Fibroblast of villous mesenchyme (primary cell): ENCODE data around the gene CH25H. TPM values are rescaled to one million over a fixed set of nuclear protein-coding genes. Genes with fewer than 3 reads are reported as not detected.

Experiments used
- DNase-seq: peaks from one replicate; pipeline ENCODE4 v3.0.0-alpha.2; 2010; ENCODE audit warnings: low read depth
- H3K4me3 ChIP-seq: 2 replicates; pipeline ENCODE4 v1.5.1; 2011; ENCODE audit warnings: low read depth, mild to moderate bottlenecking, low read length
- total RNA-seq: library from RNA; depleted of rRNA; stranded (reverse); fragments of >200 nt; gene quantifications from 2 replicates; pipeline ENCODE4 v1.2.3, GENCODE V29; 2012
- TF ChIP-seq, protein P1 (sequence below): IDR thresholded peaks from 2 replicates; pipeline ENCODE4 v1.5.1; 2012; ENCODE audit warnings: low read depth, mild to moderate bottlenecking, low read length; ENCODE audit not compliant: insufficient read depth

Gene CH25H
- total RNA-seq, 1 donor = under 0.01 TPM

GRCh38 chr10:89165923-89166322 lies 41.2 kb downstream of the CH25H start:
- TF ChIP-seq, protein P1, sequence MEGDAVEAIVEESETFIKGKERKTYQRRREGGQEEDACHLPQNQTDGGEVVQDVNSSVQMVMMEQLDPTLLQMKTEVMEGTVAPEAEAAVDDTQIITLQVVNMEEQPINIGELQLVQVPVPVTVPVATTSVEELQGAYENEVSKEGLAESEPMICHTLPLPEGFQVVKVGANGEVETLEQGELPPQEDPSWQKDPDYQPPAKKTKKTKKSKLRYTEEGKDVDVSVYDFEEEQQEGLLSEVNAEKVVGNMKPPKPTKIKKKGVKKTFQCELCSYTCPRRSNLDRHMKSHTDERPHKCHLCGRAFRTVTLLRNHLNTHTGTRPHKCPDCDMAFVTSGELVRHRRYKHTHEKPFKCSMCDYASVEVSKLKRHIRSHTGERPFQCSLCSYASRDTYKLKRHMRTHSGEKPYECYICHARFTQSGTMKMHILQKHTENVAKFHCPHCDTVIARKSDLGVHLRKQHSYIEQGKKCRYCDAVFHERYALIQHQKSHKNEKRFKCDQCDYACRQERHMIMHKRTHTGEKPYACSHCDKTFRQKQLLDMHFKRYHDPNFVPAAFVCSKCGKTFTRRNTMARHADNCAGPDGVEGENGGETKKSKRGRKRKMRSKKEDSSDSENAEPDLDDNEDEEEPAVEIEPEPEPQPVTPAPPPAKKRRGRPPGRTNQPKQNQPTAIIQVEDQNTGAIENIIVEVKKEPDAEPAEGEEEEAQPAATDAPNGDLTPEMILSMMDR = no peak
- DNase-seq = peak; percentile 74
- H3K4me3 ChIP-seq = no peak overlapping the region

DNA sequence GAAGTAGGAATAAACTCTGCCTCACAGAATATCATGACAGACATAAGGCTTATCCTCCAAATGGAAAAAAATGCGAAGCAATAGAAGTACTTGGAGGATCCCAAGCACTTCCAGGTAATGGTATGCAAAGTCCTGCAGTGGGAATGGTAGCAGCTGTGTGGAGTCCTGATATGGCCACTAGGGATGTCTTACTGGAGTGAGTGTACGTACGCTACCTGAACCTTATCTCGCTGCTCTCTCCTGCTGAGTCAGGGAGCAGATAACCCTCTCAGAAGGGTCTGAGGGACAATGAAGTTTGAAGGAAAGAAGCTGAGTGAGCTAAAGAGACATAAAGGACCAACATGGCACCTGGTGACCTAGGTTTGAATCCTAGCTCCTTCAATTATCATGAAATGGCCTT lies 42.2 kb downstream of the CH25H start:
- no peak overlapping the region for H3K4me3 ChIP-seq
- TF ChIP-seq, protein P1 = no peak
- no peak for DNase-seq

DNA sequence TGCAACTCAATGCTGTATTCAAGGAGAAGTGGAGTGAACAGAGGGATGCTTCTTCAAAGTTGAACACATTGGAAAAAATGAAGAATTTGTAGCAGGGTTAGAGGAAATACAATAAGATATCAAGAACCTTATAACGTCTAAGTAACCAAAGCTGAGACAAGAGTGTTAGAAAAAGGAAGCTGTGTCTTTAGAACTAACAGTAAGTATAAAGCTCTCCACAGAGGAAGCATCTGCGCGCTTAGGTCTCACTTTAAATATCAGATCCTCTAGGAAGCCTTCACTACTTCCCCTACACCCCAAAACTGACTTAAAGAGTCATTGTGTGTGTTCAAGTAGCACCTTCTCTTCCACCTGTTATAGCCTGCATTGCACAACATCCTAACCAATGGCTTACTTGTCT lies 43.0 kb downstream of the CH25H start:
- no peak overlapping the region for H3K4me3 ChIP-seq
- TF ChIP-seq, protein P1 = no peak
- no peak for DNase-seq

DNA sequence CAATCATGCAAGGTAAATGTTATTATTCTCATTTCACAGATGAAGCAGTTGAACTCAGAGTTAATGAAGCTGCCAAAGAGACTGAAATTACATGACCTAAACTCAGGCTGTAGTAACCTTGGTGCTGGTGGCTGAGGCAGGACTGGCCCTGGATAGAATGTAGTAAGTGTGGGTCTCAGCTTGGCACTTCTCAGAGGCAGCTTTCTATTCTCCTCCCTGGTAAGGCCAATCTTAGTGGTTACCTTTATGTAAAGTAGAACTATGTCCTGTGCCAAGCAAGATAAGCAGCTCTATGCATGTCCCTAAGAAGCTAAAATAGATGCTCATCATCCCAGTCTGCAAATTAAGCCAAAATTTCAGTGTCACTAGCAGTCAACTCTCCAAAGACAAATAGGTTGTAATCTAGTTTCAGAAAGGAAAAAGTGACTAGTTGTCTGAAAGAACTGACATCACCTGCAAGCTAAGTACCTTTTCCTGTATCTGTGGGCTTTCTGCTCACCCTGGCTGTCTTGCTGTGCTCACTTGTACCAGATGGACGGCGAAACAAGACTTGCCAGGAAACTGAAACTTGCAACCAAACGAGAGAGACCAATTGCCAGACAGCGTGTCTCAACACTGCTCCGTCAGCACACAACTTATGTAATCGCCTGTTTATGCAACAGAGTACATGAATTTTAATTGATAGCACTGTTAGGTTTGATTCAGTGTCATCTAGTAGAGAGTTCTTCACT lies 43.7 kb downstream of the CH25H start:
- TF ChIP-seq, protein P1 = no peak
- DNase-seq = peak; percentile 67
- H3K4me3 ChIP-seq = no peak overlapping the region

DNA sequence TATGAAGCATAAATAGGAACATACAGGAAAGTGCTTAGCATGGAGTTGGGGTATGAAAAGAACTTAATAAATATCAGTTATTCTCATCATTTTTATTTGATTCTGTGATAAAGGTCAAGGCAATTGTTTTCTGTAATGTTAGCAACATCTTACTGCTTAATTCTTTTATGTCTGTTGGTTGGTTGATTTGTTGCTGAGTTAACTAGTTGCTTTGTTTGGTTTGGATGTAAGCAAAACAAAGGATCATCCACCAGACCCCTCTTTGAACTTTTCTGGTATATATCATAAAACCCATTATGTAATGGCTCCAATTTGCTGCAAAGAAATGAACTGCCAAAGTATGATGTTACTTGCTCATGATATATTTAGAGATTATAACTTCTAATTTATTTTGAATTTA lies 44.5 kb downstream of the CH25H start:
- DNase-seq = no peak
- TF ChIP-seq, protein P1 = no peak

DNA sequence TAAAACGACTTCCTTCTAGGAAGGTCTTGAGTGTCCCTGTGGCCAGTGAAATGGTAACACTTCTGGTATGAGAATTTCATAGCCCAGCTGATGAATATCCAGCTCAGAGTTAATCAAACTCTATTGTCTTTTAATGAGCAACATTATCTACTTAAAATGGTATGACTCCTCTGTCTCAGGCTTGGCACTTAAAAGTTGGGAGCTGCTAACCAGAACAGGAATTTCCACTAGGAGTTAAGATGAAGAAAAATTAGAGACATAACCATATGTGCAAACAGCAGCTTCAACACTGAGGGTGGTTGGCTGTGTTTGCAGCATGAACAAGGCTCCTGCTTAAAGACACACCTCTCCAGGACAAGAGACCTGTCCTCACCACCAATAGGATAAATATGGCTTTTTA lies 46.8 kb downstream of the CH25H start:
- TF ChIP-seq, protein P1 = no peak
- no peak for DNase-seq
- H3K4me3 ChIP-seq = no peak overlapping the region

More for the DNA sequence above, 44.5 kb downstream of the CH25H start:
- no peak overlapping the region for H3K4me3 ChIP-seq

DNA sequence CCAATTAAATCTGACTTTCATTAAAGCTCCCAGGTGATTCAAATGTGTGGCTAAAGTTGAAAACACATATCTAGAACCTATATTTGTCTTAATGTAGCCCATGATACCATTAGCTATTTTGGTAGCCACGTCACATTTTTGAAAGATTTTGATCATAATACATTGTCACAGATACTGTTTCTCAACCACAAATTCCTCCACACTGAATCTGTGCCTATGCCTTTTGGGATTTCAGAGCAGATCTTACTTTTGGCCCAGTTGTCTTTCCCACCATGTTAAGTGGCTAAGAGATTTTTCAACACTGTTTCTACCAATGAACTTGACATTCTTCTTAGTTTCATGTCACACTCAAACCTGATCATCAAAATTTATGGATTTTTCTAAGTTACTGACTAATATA lies 47.4 kb downstream of the CH25H start:
- TF ChIP-seq, protein P1 = no peak

More for the DNA sequence above, 47.4 kb downstream of the CH25H start:
- no peak for DNase-seq
- no peak overlapping the region for H3K4me3 ChIP-seq
